ENCODE data around the gene PCTP.

PCTP gene

GRCh38 chr17:55760643-55761355, 9.9 kb downstream of the PCTP start:
- DNase-seq: no peak

GRCh38 chr17:55762086-55762858, 11.4 kb downstream of the PCTP start:
- DNase-seq: no peak

GRCh38 chr17:55763856-55764255, 13.0 kb downstream of the PCTP start:
- DNase-seq: no peak

GRCh38 chr17:55764610-55765009, 13.8 kb downstream of the PCTP start:
- no peak for DNase-seq

GRCh38 chr17:55765472-55765871, 14.6 kb downstream of the PCTP start:
- no peak for DNase-seq

- DNase-seq: no peak
These were observed 18.2 kb downstream of the PCTP start for GRCh38 chr17:55768936-55769624.

- DNase-seq: no peak
These were observed 18.8 kb downstream of the PCTP start for GRCh38 chr17:55769625-55770000.

GRCh38 chr17:55770196-55770870, 19.5 kb downstream of the PCTP start:
- peak in 1 of 2 donors; percentile 6 for DNase-seq

- no peak for DNase-seq
These were observed 21.2 kb downstream of the PCTP start for GRCh38 chr17:55772086-55772485.

- no peak for DNase-seq
These were observed 22.8 kb downstream of the PCTP start for GRCh38 chr17:55773671-55774070.

GRCh38 chr17:55774846-55775271, 24.0 kb downstream of the PCTP start:
- no peak for DNase-seq

GRCh38 chr17:55776271-55776670, 25.4 kb downstream of the PCTP start:
- no peak for DNase-seq

- no peak for DNase-seq
These were observed 26.7 kb downstream of the PCTP start for GRCh38 chr17:55777471-55777971.

GRCh38 chr17:55778389-55779118, 27.7 kb downstream of the PCTP start:
- DNase-seq: no peak

GRCh38 chr17:55783684-55784245, 32.9 kb downstream of the PCTP start:
- no peak for DNase-seq

GRCh38 chr17:55784666-55785065, 33.8 kb downstream of the PCTP start:
- DNase-seq: no peak

GRCh38 chr17:55785181-55785580, 34.3 kb downstream of the PCTP start:
- no peak for DNase-seq

- no peak for DNase-seq
These were observed 42.4 kb downstream of the PCTP start for GRCh38 chr17:55793272-55793671.

- DNase-seq: no peak
These were observed 44.1 kb downstream of the PCTP start for GRCh38 chr17:55794725-55795482.

- DNase-seq: no peak
These were observed 56.1 kb downstream of the PCTP start for GRCh38 chr17:55806745-55807495.

Data from CD4-positive, alpha-beta T cell treated with Interferon alpha-2 for 1 hour (primary cell).